Fibroblast of villous mesenchyme (primary cell): ENCODE results near the gene ZEB2. TPM values are rescaled to one million over a fixed set of nuclear protein-coding genes. Genes with fewer than 3 reads are reported as not detected.
A peak's percentile ranks its signal among the peaks of the same experiment; 100 is the strongest.

ENCODE experiments used
- DNase-seq: peaks from one replicate; pipeline ENCODE4 v3.0.0-alpha.2; 2010; ENCODE audit warnings: low read depth
- H3K4me3 ChIP-seq: 2 replicates; pipeline ENCODE4 v1.5.1; 2011; ENCODE audit warnings: low read depth, mild to moderate bottlenecking, low read length
- total RNA-seq: library from RNA; depleted of rRNA; stranded (reverse); fragments of >200 nt; gene quantifications from 2 replicates; pipeline ENCODE4 v1.2.3, GENCODE V29; 2012
- TF ChIP-seq, protein P1 (sequence below): IDR thresholded peaks from 2 replicates; pipeline ENCODE4 v1.5.1; 2012; ENCODE audit warnings: low read depth, mild to moderate bottlenecking, low read length; ENCODE audit not compliant: insufficient read depth

ZEB2 gene
- total RNA-seq, 1 donor, result 50.1 TPM

DNA sequence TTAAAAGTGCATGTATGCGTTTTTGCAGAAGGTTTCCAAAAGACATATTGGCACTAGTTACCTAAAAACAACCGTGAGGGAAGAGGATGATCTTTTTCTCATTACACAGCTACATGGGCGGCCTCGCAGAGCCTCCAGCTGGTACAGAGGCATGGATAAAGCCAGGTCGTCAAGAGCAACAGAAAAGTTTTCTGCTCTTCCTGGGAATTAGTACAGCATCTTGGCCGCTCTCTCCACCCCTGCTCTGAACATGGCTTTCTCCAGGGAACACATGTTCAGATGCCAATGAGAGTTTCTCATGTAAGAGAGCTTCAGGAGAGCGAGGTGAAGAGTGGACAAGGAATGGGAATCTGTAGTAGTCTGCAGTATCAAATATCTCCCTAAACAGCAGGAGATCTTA, 108.4 kb downstream of the ZEB2 start:
- TF ChIP-seq, protein P1, sequence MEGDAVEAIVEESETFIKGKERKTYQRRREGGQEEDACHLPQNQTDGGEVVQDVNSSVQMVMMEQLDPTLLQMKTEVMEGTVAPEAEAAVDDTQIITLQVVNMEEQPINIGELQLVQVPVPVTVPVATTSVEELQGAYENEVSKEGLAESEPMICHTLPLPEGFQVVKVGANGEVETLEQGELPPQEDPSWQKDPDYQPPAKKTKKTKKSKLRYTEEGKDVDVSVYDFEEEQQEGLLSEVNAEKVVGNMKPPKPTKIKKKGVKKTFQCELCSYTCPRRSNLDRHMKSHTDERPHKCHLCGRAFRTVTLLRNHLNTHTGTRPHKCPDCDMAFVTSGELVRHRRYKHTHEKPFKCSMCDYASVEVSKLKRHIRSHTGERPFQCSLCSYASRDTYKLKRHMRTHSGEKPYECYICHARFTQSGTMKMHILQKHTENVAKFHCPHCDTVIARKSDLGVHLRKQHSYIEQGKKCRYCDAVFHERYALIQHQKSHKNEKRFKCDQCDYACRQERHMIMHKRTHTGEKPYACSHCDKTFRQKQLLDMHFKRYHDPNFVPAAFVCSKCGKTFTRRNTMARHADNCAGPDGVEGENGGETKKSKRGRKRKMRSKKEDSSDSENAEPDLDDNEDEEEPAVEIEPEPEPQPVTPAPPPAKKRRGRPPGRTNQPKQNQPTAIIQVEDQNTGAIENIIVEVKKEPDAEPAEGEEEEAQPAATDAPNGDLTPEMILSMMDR, result no peak
- no peak for DNase-seq
- H3K4me3 ChIP-seq, result no peak overlapping the region

DNA sequence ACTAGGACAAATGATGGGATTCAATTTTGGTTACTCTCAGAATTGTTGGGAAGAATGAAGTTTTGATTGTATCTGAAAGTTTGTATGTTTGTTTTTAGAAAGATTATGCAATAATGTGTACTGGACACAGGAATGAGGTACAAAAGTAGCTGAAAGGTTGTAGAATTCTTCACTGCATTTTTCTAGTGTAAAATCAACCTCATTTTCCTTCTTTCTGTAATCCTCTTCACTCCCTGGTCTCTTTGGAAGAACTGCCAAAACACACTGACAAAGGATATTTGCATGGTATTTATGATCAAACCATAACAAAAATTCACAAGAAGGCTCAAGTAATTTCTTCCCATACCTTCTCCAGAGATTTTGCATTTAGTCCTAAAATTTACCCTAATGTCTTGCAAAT, 110.7 kb downstream of the ZEB2 start:
- H3K4me3 ChIP-seq, result no peak overlapping the region
- TF ChIP-seq, protein P1, result no peak
- no peak for DNase-seq

DNA sequence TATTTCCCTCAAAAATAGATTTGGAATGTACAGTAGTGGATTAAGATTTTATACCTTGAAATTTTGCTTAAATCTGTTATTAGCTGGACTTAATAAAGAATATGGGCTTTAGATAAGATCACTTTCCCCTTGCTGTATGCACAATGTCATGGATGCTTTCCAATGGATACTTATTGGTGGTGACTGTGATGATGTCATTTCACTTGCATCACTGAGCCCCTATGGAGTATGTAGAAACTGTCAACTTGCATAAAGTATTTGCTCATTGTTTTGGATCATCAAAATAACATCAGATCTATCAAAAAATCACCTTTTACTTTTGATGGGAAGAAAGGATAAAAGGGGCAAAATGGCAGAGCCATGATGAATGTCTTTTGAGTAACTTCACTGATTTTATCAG, 112.7 kb downstream of the ZEB2 start:
- no peak overlapping the region for H3K4me3 ChIP-seq
- DNase-seq, result no peak
- TF ChIP-seq, protein P1, result no peak

DNA sequence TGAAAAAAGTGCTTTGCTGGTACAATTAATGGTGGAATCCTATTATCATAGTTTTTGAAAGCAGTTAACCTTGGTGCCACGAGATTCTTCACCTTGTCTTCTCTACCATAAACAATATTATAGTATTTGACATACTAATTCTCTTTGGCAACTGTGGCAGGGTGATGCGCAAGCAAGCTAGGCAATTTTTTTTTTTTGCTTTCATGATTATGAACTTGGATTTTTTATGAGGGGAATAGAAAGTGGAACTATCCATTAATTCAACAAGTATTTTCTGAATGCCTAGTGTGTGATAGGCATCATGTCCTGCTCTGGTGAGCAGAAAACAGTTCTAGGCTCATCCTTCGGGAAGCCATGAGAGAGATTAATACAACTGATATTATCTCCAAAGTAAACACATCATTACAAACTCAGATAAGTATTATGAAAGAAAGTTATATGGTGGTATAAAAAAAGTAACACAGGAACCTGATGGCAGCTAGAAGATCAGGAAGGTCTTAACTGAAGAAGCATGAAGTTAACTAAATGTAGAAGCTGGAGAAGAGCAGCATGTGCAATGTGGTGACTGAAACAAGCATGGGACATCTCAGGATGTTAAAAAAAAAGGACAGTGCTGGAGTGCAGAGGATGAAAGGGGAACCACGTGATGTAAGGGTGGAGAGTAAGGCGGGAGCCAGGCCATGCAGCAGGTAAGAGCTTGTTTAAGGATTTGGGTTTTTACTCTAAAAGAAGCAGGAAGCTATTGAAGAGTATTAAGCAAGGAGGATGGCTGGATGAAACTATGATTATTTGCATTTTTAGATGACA, 113.7 kb downstream of the ZEB2 start:
- TF ChIP-seq, protein P1, result no peak
- no peak overlapping the region for H3K4me3 ChIP-seq
- DNase-seq, result peak; percentile 60

DNA sequence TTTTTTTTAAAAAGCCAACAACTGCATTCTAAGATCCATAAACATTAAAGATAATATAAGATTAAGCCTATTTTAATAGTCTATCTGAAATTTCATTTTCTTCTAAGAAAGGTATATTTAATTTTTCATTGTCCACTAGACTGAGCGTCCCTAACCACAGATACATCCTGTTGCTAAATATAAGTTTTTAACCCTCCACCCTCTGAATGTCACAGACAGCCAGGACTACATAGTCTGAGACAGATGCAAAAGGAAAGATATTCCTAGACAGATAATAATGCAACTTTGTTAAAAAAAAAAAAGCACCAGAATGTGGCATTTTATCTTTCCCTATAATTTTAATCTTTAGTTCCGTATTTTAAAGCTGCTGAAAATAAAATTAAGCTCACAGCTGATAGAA, 114.6 kb downstream of the ZEB2 start:
- no peak overlapping the region for H3K4me3 ChIP-seq
- TF ChIP-seq, protein P1, result no peak
- no peak for DNase-seq

DNA sequence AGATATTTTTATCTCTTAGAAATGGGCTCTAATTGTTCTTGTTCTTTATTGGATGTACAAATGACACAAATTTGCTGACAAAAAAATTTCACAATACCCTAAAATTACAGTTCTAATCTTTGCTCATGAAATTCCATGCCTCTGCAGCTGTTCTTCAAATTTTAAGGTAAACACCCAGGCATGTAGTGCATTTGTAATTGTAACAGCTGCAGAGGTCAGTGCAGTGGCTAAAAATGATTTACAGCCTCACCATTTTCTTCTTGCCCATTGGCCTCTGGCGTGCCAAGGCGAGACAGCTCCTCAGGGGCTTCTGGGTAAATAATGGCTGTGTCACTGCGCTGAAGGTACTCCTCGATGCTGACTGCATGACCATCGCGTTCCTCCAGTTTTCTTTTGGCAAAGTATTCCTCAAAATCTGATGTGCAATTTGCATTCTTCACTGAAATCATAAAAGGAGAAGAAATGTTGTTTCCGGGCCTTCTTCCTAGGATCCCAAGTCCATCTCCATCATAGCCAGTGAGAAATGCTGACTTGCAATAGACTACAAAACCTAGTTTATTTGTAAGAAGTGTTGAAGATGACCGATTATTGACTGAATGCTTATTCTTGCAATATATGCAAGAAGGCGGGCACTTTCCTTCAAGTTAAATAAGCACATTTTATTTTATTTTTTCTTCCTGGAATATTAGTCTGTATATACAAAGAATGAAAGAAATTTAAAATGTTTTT, 115.2 kb downstream of the ZEB2 start:
- TF ChIP-seq, protein P1, result no peak
- DNase-seq, result peak; percentile 61
- no peak overlapping the region for H3K4me3 ChIP-seq
